Uterus (tissue), 4 donors: ENCODE results near the gene SULF2. TPM values are rescaled to one million over a fixed set of nuclear protein-coding genes. Genes with fewer than 3 reads are reported as not detected.

Experiments used
- DNase-seq, 2 donors: peaks; one replicate each; pipeline ENCODE4 v3.0.0-alpha.2; 2019 to 2020
- H3K27ac ChIP-seq, 2 donors: fragments of 200-600 bp; sonication (generic); 1 replicate in 1 of 2; 2 replicates in 1 of 2; pipeline ENCODE4 v1.5.1; 2016 to 2018
- H3K27me3 ChIP-seq, 2 donors: fragments of 200-600 bp; sonication (generic); one replicate each; pipeline ENCODE4 v1.5.1; 2018 to 2019; ENCODE audit warnings: control low read depth in 1 of 2
- H3K36me3 ChIP-seq, 2 donors: fragments of 200-600 bp; sonication (generic); one replicate each; pipeline ENCODE4 v1.5.1; 2019; ENCODE audit warnings: control low read depth in 1 of 2
- H3K4me1 ChIP-seq, 2 donors: fragments of 200-600 bp; sonication (generic); one replicate each; pipeline ENCODE4 v1.5.1; 2018 to 2019; ENCODE audit warnings: control low read depth in 1 of 2
- H3K4me3 ChIP-seq, 2 donors: fragments of 200-600 bp; sonication (generic); 1 replicate in 1 of 2; 2 replicates in 1 of 2; pipeline ENCODE4 v1.5.1; 2018 to 2019; ENCODE audit warnings: mild to moderate bottlenecking in 1 of 2
- H3K9me3 ChIP-seq, 2 donors: fragments of 200-600 bp; sonication (generic); one replicate each; pipeline ENCODE4 v1.5.1; 2019; ENCODE audit warnings: control low read depth in 1 of 2
- POLR2A ChIP-seq, 2 donors: fragments of 450-650 bp; IDR thresholded peaks; one replicate each; pipeline ENCODE4 v1.6.1; 2016; ENCODE audit warnings: antibody characterized with exemption in 2 of 2, mild to moderate bottlenecking in 1 of 2, moderate library complexity in 1 of 2
- intact Hi-C: fragments of 100-400 bp; cut with DNase I; formaldehyde crosslinking; loops from one replicate; pipeline ENCODE4 v1.15.1; 2023; ENCODE audit warnings: low total_unique reads
- total RNA-seq, 4 donors: library from RNA; depleted of rRNA in 3 of 4; stranded (reverse); fragments of >200 nt in 3 of 4; gene quantifications; one replicate each; pipeline versions ENCODE4 v1.1.0 to v1.2.4, GENCODE V29; 2014 to 2023
- TF ChIP-seq, protein P1 (sequence below), 4 experiments: fragments of 200-600 bp in 2 of 4; fragments of 450-650 bp in 2 of 4; sonication (generic) in 2 of 4; IDR thresholded peaks; one replicate each; pipeline ENCODE4 v1.5.1; 2016 to 2019; ENCODE audit warnings: antibody characterized with exemption in 4 of 4, mild to moderate bottlenecking in 2 of 4, moderate library complexity in 1 of 4
- donor health status: DM: yes; HTN: yes; CAD: no.

SULF2 gene
- total RNA-seq, 4 donors from 2014 or later = 95.9 to 558 (median 213) TPM

DNA sequence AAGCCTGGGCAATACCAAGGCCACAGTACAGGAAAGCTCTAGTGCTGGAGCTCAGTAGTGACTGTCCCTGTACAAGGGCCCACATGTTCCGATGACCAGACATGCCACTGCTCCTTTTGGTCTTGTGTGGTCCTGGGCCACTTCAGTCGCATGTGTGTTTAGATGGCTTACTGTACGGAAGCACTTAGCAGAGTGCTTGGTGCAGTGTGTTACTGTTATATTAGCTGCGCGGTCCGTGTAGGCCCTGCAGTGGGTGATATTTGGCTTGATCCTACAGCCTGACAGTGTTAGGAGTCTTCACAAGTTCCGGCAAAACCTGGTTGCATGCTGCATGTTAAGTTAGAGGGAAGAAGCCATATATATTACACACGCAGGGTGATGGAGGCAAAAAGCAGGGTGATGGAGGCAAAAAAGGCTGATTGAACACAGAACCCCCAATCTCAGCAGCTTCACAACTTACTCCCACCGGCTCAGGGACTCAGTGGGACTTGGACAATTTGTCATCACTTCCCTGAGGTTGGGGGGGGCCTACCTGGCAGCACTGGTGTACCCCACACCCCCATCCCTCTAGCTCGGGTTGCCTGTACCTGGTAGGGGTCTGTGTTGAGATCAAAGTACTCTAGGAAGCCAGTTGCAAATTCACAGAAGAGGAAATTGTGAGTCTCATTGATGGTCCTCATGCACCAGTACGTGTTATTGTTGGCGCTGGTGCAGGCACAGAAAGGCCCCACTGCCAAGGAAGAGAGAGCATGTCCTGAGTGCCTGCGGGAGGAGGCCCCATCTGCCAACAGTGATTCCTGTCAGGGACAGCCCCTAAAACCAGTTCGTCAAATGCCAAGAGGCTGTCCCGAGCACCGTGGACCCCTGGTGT lies 122.6 kb downstream of the SULF2 start:
- Histone ChIP-seq H3K27ac (peak overlapping the region in 1 of 2 donors; percentile 12), H3K4me3 (no peak overlapping the region), H3K36me3 (no peaks in the 10 kb centered on the region), H3K9me3 (no peaks in the 10 kb centered on the region), H3K4me1 (no peaks in the 10 kb centered on the region), H3K27me3 (no peaks in the 10 kb centered on the region)
- DNase-seq = no peak
- intact Hi-C loops = loop anchor here (5.0 kb wide), 1 partner anchor 960 kb away; no protein-coding TSS in a partner anchor
- TF ChIP-seq, protein P1, sequence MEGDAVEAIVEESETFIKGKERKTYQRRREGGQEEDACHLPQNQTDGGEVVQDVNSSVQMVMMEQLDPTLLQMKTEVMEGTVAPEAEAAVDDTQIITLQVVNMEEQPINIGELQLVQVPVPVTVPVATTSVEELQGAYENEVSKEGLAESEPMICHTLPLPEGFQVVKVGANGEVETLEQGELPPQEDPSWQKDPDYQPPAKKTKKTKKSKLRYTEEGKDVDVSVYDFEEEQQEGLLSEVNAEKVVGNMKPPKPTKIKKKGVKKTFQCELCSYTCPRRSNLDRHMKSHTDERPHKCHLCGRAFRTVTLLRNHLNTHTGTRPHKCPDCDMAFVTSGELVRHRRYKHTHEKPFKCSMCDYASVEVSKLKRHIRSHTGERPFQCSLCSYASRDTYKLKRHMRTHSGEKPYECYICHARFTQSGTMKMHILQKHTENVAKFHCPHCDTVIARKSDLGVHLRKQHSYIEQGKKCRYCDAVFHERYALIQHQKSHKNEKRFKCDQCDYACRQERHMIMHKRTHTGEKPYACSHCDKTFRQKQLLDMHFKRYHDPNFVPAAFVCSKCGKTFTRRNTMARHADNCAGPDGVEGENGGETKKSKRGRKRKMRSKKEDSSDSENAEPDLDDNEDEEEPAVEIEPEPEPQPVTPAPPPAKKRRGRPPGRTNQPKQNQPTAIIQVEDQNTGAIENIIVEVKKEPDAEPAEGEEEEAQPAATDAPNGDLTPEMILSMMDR (IDR thresholded peaks at IDR 0.05) = no peak

DNA sequence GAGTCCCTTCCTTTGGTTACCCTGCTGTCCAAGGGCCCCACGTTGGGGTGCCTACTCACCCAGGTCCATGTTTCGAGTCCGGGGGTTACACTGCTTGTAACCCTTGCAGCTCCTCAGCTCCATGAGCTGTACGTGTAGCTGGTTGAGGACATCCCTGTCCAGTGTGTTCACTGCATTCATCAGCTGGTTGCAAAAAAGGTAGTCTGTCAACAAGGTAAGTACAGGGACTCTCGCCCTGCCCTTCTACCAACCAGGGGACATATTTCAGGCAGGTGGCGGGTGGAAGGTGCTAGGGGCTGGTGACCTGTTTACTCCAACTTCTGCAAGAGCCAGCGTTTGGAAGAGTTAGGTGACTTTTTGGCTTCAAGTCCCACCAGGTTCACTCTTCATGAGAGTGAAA lies 123.6 kb downstream of the SULF2 start:
- intact Hi-C loops = loop anchor here (5.0 kb wide), 1 partner anchor 961 kb away; no protein-coding TSS in a partner anchor
- no peaks in the 10 kb centered on the region for H3K27me3 ChIP-seq
- no peak overlapping the region for H3K27ac ChIP-seq
- DNase-seq = no peak
- no peak overlapping the region for H3K4me3 ChIP-seq
- no peaks in the 10 kb centered on the region for H3K4me1 ChIP-seq
- H3K36me3 ChIP-seq = no peaks in the 10 kb centered on the region
- H3K9me3 ChIP-seq = no peaks in the 10 kb centered on the region
- TF ChIP-seq, protein P1 (IDR thresholded peaks at IDR 0.05) = no peak
- TF ChIP-seq POLR2A (IDR thresholded peaks at IDR 0.05) = no peak

DNA sequence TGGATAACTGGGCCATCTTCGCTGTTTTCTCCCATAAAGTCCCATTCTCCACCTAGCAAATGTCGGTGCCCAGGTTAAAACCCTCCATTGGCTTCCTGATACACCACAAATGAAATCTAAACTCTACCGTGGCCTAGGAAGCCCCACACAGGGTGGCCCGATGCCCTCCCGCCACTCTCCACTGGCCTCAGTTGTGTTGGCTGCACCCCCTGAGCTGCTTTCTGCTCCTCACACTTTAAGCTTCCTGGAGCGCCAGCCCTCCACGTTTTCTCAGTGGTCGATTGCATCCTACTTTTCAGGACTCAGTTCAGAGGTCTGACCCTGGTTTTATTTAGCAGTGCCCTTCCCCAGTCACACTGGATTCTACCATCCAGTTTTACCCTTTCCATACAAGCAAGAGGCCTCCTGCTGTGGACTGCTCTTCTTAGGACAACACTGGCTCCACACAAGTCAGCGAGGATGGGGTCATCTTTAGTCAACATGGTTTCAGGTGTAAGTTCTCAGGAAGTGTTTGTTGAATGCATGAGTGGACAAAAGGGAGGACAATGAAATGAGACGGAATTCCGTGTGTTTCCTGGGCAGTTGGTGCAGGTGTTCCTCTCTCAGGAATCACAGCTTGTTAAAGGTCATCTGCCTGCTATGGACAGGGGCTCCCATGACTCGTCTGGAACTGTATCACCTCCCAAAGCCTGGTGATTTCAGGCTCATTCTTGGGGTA lies 124.1 kb downstream of the SULF2 start:
- DNase-seq = no peak
- intact Hi-C loops = loop anchor here (5.0 kb wide), 1 partner anchor 961 kb away; no protein-coding TSS in a partner anchor
- H3K36me3 ChIP-seq = no peaks in the 10 kb centered on the region
- H3K9me3 ChIP-seq = no peaks in the 10 kb centered on the region
- H3K4me3 ChIP-seq = no peak overlapping the region
- TF ChIP-seq, protein P1 (IDR thresholded peaks at IDR 0.05) = no peak
- no peak for TF ChIP-seq POLR2A (IDR thresholded peaks at IDR 0.05)
- H3K4me1 ChIP-seq = no peaks in the 10 kb centered on the region
- H3K27me3 ChIP-seq = no peaks in the 10 kb centered on the region
- H3K27ac ChIP-seq = no peak overlapping the region

DNA sequence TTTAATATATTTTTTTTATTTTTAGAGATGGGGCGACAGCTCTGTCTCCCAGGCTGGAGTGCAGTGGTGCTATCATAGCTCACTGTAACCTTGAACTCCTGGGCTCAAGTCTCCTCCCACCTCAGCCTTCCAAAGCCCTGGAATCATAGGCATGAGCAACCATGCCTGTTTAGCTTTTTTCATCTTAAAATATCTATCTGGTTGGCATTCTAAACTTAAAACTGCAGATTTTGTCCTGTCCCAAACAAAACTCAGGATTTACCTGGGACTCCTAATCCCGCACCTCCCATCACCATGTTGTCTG lies 124.7 kb downstream of the SULF2 start:
- no peak for DNase-seq
- TF ChIP-seq POLR2A (IDR thresholded peaks at IDR 0.05) = no peak
- TF ChIP-seq, protein P1 (IDR thresholded peaks at IDR 0.05) = no peak
- H3K4me3 ChIP-seq = no peak overlapping the region
- no peaks in the 10 kb centered on the region for H3K4me1 ChIP-seq
- intact Hi-C loops = loop anchor here (5.0 kb wide), 1 partner anchor 962 kb away; no protein-coding TSS in a partner anchor
- H3K27me3 ChIP-seq = no peaks in the 10 kb centered on the region
- H3K36me3 ChIP-seq = no peaks in the 10 kb centered on the region
- no peaks in the 10 kb centered on the region for H3K9me3 ChIP-seq
- H3K27ac ChIP-seq = no peak overlapping the region
